HepG2 (cell line): ENCODE data around the gene NSMF. TPM values are rescaled to one million over a fixed set of nuclear protein-coding genes. Genes with fewer than 3 reads are reported as not detected.

Experiments
- AFF4 ChIP-seq: sonication (generic); formaldehyde crosslinking; IDR thresholded peaks from 2 replicates; pipeline ENCODE4 v1.4.0; 2020; ENCODE audit warnings: missing genetic modification reagents
- ARNT2 ChIP-seq: sonication (generic); formaldehyde crosslinking; IDR thresholded peaks from 2 replicates; pipeline ENCODE4 v1.8.0; 2022; ENCODE audit warnings: mild to moderate bottlenecking, low read depth, missing genetic modification reagents, moderate library complexity
- CENPBD1 ChIP-seq: sonication (generic); formaldehyde crosslinking; IDR thresholded peaks from 2 replicates; pipeline ENCODE4 v1.8.0; 2022; ENCODE audit warnings: missing genetic modification reagents, low read depth, mild to moderate bottlenecking, borderline replicate concordance
- E2F1 ChIP-seq: sonication (generic); formaldehyde crosslinking; IDR thresholded peaks from 2 replicates; pipeline ENCODE4 v1.5.0; 2020; ENCODE audit warnings: missing genetic modification reagents
- PHF8 ChIP-seq: sonication (generic); formaldehyde crosslinking; IDR thresholded peaks from 2 replicates; pipeline ENCODE4 v1.5.0; 2020; ENCODE audit warnings: missing genetic modification reagents
- POLR2AphosphoS5 ChIP-seq: IDR thresholded peaks from 2 replicates; pipeline ENCODE4 v1.6.1; 2012; ENCODE audit warnings: low read depth, low read length
- SNAPC2 ChIP-seq: sonication (generic); formaldehyde crosslinking; IDR thresholded peaks from 2 replicates; pipeline ENCODE4 v1.8.1; 2022; ENCODE audit warnings: mild to moderate bottlenecking, missing genetic modification reagents
- STAG1 ChIP-seq: sonication (generic); formaldehyde crosslinking; IDR thresholded peaks from 2 replicates; pipeline ENCODE4 v1.4.0; 2020; ENCODE audit warnings: missing genetic modification reagents
- THYN1 ChIP-seq: sonication (generic); formaldehyde crosslinking; IDR thresholded peaks from 2 replicates; pipeline ENCODE4 v1.8.1; 2023; ENCODE audit warnings: low read depth, mild to moderate bottlenecking, moderate library complexity, missing genetic modification reagents, borderline replicate concordance
- ZNF318 ChIP-seq: sonication (generic); formaldehyde crosslinking; IDR thresholded peaks from 2 replicates; pipeline ENCODE4 v1.4.0; 2020; ENCODE audit warnings: mild to moderate bottlenecking, missing genetic modification reagents
- ZNF382 ChIP-seq: sonication (generic); formaldehyde crosslinking; IDR thresholded peaks from 2 replicates; pipeline ENCODE4 v1.5.0; 2020; ENCODE audit warnings: missing genetic modification reagents, mild to moderate bottlenecking, borderline replicate concordance
- ZNF781 ChIP-seq: sonication (generic); formaldehyde crosslinking; IDR thresholded peaks from 2 replicates; pipeline ENCODE4 v1.5.1; 2020; ENCODE audit warnings: borderline replicate concordance, mild to moderate bottlenecking, missing genetic modification reagents; ENCODE audit errors: not compliant biosample characterization
- ZNF816 ChIP-seq: sonication (generic); formaldehyde crosslinking; IDR thresholded peaks from 2 replicates; pipeline ENCODE4 v1.8.0; 2022; ENCODE audit warnings: missing genetic modification reagents, mild to moderate bottlenecking, borderline replicate concordance
- ZNF879 ChIP-seq: sonication (generic); formaldehyde crosslinking; IDR thresholded peaks from 2 replicates; pipeline ENCODE4 v1.8.1; 2023; ENCODE audit warnings: missing genetic modification reagents
- polyA plus RNA-seq, 8 experiments: library from polyadenylated mRNA; depleted of rRNA in 3 of 8; stranded (reverse) in 7 of 8; unstranded in 1 of 8; fragments of >200 nt; fragmentation: Illumina TruSeq in 4 of 8; extraction: Trizol in 4 of 8; gene quantifications; 2 replicates each; pipeline versions ENCODE4 v1.2.1 to v1.2.3, GENCODE V29; 2011 to 2016; ENCODE audit warnings: low read depth in 4 of 8, missing spikeins in 1 of 8, mixed read lengths in 1 of 8; ENCODE audit not compliant: insufficient read depth in 1 of 8
- total RNA-seq, 5 experiments: library from RNA; depleted of rRNA; stranded (reverse); fragments of >200 nt; fragmentation: Illumina TruSeq; extraction: Trizol; gene quantifications; 2 replicates each; pipeline ENCODE4 v1.2.3, GENCODE V29; 2016; ENCODE audit warnings: low read depth in 1 of 5

NSMF gene
- total and polyA plus RNA-seq, 2 of the 13 experiments (the other 11 are each of a cell fraction or from before 2014, with no cell fraction given): 44.3 to 183 TPM

- TF ChIP-seq ZNF781 (no peak), ZNF382 (no peak), E2F1 (peak; percentile 64; the same call in 1 of the 2 replicates), ARNT2 (CRISPR knock-in tag) (peak; percentile 65; the same call in 1 of the 2 replicates), PHF8 (peak; percentile 75), POLR2AphosphoS5 (no peak), ZNF816 (CRISPR knock-in tag) (peak; percentile 82), STAG1 (CRISPR knock-in tag) (peak; percentile 30), AFF4 (CRISPR knock-in tag) (no peak), ZNF318 (CRISPR knock-in tag) (no peak), ZNF879 (CRISPR knock-in tag) (no peak), SNAPC2 (peak; percentile 39; the same call in 1 of the 2 replicates), THYN1 (CRISPR knock-in tag) (no peak), CENPBD1 (CRISPR knock-in tag) (no peak; the same call in 1 of the 2 replicates)
These were observed 36.3 kb downstream of the NSMF start, which contains the start of the genes EXD3 and NOXA1 (continued) for GRCh38 chr9:137422604-137423513.
